ENCODE results near the gene SLC6A6. TPM values are rescaled to one million over a fixed set of nuclear protein-coding genes. Genes with fewer than 3 reads are reported as not detected.
A peak's percentile ranks its signal among the peaks of the same experiment; 100 is the strongest.

Gene SLC6A6
- total and polyA plus RNA-seq, 8 donors: 14.0 to 134 (median 20.8) TPM

DNA sequence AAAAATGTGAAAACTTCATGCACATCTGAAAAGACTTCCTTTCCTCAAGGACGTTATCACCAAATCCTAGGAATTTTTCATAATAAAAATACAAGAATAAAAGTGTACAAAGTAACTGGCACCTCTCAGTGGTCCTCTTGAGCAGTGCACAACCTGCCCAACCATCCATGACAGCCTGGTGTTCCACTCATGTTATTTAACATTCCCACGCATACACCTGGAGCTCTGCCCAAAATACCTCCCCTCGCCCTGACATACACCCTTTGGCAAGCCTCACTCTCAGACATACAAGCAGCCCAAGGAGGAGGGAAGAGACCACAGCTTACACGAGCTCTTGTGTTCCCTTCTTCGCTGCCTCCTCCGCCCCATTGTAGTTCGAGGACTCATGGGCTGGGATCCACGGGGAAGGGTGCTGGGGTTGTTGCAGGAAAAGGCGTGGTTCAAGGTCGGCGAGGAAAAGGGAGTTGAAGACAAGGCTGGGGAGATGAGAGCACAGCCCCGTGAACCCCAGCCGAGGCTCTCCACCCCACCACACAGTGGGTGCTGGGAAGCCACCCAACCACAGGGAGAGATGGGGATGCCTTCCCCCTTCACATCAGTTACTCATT lies 114.4 kb downstream of the SLC6A6 start:
- no peaks in the 10 kb centered on the region for H3K36me3 ChIP-seq
- H3K4me1 ChIP-seq: no peaks in the 10 kb centered on the region
- H3K9me3 ChIP-seq: no peaks in the 10 kb centered on the region
- no peak overlapping the region for H3K4me3 ChIP-seq
- no peak for ATAC-seq
- peak in 1 of 4 donors; percentile 37 for DNase-seq
- intact Hi-C loops (cut with DNase I): no loop called here
- peaks cover 0 to 4% of the 10 kb centered on the region in 2 donors for H3K27me3 ChIP-seq
- TF ChIP-seq, protein P1, sequence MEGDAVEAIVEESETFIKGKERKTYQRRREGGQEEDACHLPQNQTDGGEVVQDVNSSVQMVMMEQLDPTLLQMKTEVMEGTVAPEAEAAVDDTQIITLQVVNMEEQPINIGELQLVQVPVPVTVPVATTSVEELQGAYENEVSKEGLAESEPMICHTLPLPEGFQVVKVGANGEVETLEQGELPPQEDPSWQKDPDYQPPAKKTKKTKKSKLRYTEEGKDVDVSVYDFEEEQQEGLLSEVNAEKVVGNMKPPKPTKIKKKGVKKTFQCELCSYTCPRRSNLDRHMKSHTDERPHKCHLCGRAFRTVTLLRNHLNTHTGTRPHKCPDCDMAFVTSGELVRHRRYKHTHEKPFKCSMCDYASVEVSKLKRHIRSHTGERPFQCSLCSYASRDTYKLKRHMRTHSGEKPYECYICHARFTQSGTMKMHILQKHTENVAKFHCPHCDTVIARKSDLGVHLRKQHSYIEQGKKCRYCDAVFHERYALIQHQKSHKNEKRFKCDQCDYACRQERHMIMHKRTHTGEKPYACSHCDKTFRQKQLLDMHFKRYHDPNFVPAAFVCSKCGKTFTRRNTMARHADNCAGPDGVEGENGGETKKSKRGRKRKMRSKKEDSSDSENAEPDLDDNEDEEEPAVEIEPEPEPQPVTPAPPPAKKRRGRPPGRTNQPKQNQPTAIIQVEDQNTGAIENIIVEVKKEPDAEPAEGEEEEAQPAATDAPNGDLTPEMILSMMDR (IDR thresholded peaks at IDR 0.05): no peak
- no peak overlapping the region for H3K27ac ChIP-seq

DNA sequence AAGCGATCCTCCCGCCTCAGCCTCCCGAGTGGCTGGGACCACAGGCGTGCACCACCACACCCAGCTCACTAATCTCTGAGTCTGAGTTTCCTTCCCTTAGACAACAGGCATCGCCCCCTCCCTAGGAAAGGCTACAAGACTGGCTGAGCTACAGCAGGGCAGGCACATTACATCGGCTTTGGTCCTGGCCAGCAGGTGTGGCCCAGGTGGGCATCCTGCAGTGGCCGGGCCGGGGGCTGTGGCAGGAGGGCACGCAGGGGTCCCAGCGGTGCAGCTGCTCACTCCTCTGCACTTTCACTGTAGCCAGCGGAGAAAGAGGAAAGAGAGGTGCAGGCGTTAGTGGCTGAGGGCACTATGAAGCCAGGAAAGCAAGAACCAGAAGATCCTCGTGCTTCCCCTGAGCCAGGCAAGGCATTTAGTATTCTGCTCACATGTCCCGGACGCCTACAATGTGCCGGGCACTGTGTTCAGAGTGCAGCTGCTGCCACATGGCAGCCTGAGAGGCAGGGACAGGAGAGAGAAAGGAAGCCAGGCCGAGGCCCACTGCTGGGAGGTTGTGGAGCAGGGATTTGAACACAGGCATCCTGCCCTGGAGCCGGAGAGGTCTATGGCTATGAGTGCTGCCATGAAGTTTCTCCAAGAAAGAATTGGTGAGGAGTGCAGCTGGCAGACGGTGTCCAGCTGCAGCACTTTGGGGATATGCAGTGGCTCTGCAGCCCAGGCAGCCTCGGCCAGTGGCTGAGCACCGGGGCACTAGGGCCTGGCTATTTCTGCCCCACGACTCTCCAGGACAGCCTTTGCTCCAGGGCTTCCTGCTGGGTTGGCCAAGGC lies 115.4 kb downstream of the SLC6A6 start:
- Histone ChIP-seq H3K27ac (no peak overlapping the region), H3K4me1 (no peaks in the 10 kb centered on the region), H3K9me3 (no peaks in the 10 kb centered on the region), H3K4me3 (no peak overlapping the region), H3K36me3 (no peaks in the 10 kb centered on the region), H3K27me3 (peaks cover 0 to 4% of the 10 kb centered on the region in 2 donors)
- DNase-seq: peak in 1 of 4 donors; percentile 52
- TF ChIP-seq, protein P1 (IDR thresholded peaks at IDR 0.05): no peak
- ATAC-seq: no peak
- intact Hi-C loops (cut with DNase I): no loop called here

DNA sequence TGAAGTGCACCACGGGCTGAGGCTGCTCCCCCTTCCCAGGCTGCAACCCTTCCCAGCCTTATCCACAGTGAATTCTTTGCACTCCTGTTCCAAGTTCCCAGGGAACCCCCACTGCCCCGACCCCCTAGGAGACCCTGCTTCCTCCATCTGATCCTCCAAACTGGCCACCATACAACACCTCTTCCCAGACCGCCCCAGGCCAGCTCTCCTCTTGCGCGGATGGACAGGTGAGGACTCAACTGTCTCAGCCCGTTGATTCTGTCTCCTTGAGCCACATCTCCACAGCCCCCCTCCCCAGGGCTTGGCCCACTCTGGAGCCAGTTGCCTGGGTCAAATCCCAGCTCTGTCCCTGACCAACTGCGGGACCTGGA lies 116.0 kb downstream of the SLC6A6 start:
- Histone ChIP-seq H3K27ac (no peak overlapping the region), H3K36me3 (no peaks in the 10 kb centered on the region), H3K9me3 (no peaks in the 10 kb centered on the region), H3K4me1 (no peaks in the 10 kb centered on the region), H3K27me3 (peaks cover 0 to 4% of the 10 kb centered on the region in 2 donors), H3K4me3 (no peak overlapping the region)
- intact Hi-C loops (cut with DNase I): no loop called here
- TF ChIP-seq, protein P1 (IDR thresholded peaks at IDR 0.05): no peak
- no peak for ATAC-seq
- peak in 1 of 4 donors; percentile 33 for DNase-seq

DNA sequence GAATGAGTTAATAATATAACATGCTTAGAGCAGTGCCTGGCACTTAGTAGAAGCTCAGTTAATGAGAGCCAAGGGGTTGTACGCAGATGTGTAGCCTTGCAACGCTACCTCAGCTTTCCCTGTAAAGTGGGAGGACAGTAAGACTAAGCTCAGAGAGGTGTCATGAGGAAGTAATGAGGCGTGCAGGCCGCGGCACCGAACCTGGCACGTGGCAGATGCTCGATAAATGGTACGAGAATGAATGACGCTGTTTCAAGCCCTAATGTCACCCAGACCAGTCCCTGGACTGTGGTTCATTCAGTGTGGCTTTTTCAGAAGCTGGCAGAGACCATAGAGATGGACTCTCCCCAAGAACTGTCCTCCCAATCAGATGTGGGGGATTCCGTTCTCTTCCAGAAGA lies 116.5 kb downstream of the SLC6A6 start:
- intact Hi-C loops (cut with DNase I): no loop called here
- ATAC-seq: no peak
- no peak for DNase-seq
- no peaks in the 10 kb centered on the region for H3K4me1 ChIP-seq
- no peak overlapping the region for H3K27ac ChIP-seq
- no peaks in the 10 kb centered on the region for H3K9me3 ChIP-seq
- H3K27me3 ChIP-seq: peaks cover 0 to 4% of the 10 kb centered on the region in 2 donors
- no peak overlapping the region for H3K4me3 ChIP-seq
- TF ChIP-seq, protein P1 (IDR thresholded peaks at IDR 0.05): no peak
- H3K36me3 ChIP-seq: no peaks in the 10 kb centered on the region

DNA sequence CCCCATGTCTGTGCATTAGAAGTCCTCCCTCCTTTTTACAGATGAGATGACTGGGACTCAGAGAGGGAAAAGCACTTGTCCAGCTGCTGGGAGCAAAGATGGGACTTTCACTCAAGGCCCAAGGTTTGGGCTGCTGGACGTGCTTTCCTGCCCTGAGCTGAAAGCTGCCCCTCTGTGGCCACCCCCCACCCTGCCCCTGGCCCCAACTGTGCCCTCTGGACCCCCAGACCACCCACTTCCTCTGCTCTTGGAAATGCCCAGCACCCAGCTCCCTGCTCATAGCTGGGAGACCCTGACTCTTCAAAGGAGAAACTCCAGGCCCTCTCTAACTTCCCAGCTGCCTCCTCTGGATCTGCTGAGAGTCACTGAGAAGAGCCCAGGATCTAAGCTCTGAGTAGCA lies 117.0 kb downstream of the SLC6A6 start:
- no peaks in the 10 kb centered on the region for H3K4me1 ChIP-seq
- H3K9me3 ChIP-seq: no peaks in the 10 kb centered on the region
- H3K4me3 ChIP-seq: no peak overlapping the region
- H3K27ac ChIP-seq: no peak overlapping the region
- ATAC-seq (no peak), DNase-seq (no peak)
- H3K36me3 ChIP-seq: no peaks in the 10 kb centered on the region
- peaks cover 0 to 4% of the 10 kb centered on the region in 2 donors for H3K27me3 ChIP-seq
- TF ChIP-seq, protein P1 (IDR thresholded peaks at IDR 0.05): no peak
- intact Hi-C loops (cut with DNase I): no loop called here
